HepG2 (cell line): ENCODE results near the gene NSD2. TPM values are rescaled to one million over a fixed set of nuclear protein-coding genes. Genes with fewer than 3 reads are reported as not detected.

Experiments used
- ATRX ChIP-seq: sonication (generic); formaldehyde crosslinking; IDR thresholded peaks from 2 replicates; pipeline ENCODE4 v1.4.0; 2020; ENCODE audit warnings: missing genetic modification reagents, borderline replicate concordance
- BCL3 ChIP-seq: sonication (generic); formaldehyde crosslinking; IDR thresholded peaks from 2 replicates; pipeline ENCODE4 v1.5.1; 2020; ENCODE audit warnings: mild to moderate bottlenecking, missing genetic modification reagents, moderate library complexity
- CC2D1A ChIP-seq: sonication (generic); formaldehyde crosslinking; IDR thresholded peaks from 2 replicates; pipeline ENCODE4 v1.8.1; 2023; ENCODE audit warnings: mild to moderate bottlenecking, missing genetic modification reagents
- CTCF ChIP-seq: sonication (generic); formaldehyde crosslinking; IDR thresholded peaks from 2 replicates; pipeline ENCODE4 v1.5.0; 2020; ENCODE audit warnings: mild to moderate bottlenecking, missing genetic modification reagents, moderate library complexity
- ELF4 ChIP-seq: sonication (generic); formaldehyde crosslinking; IDR thresholded peaks from 2 replicates; pipeline ENCODE4 v1.5.0; 2020; ENCODE audit warnings: missing genetic modification reagents, mild to moderate bottlenecking, moderate library complexity, borderline replicate concordance
- ETV5 ChIP-seq: IDR thresholded peaks from 2 replicates; pipeline ENCODE4 v1.6.1; 2018; ENCODE audit warnings: missing biosample characterization, missing genetic modification reagents, inconsistent platforms, borderline replicate concordance
- JARID2 ChIP-seq: sonication (generic); formaldehyde crosslinking; IDR thresholded peaks from 2 replicates; pipeline ENCODE4 v1.8.1; 2023; ENCODE audit warnings: missing genetic modification reagents, inconsistent platforms; ENCODE audit not compliant: insufficient replicate concordance
- KAT7 ChIP-seq: IDR thresholded peaks from 2 replicates; pipeline ENCODE4 v1.6.1; 2018; ENCODE audit warnings: borderline replicate concordance, missing compliant biosample characterization
- KDM5A ChIP-seq: fragments of 200-600 bp; sonication (generic); IDR thresholded peaks from 2 replicates; pipeline ENCODE4 v1.7.0; 2018; ENCODE audit warnings: antibody characterized with exemption, mild to moderate bottlenecking, low read length, borderline replicate concordance
- MBNL3 ChIP-seq: fragments of 250-450 bp; sonication (Bioruptor Pico); conservative IDR thresholded peaks from 2 replicates; pipeline ENCODE4 v1.8.0; 2022; ENCODE audit warnings: mild to moderate bottlenecking, inconsistent platforms
- MIXL1 ChIP-seq: IDR thresholded peaks from 2 replicates; pipeline ENCODE4 v1.6.1; 2016
- NCOA2 ChIP-seq: sonication (generic); formaldehyde crosslinking; IDR thresholded peaks from 2 replicates; pipeline ENCODE4 v1.8.0; 2022; ENCODE audit warnings: inconsistent platforms
- NFE2L2 ChIP-seq: fragments of 150-350 bp; IDR thresholded peaks from 2 replicates; pipeline ENCODE4 v1.6.1; 2014; ENCODE audit warnings: low read length
- RBM39 ChIP-seq: fragments of 200-400 bp; formaldehyde crosslinking; IDR thresholded peaks from one replicate; pipeline ENCODE4 v1.6.1; 2018; ENCODE audit warnings: antibody characterized with exemption, mild to moderate bottlenecking, low read depth, low read length; ENCODE audit not compliant: poor library complexity, severe bottlenecking
- TAF15 ChIP-seq: fragments of 200-400 bp; formaldehyde crosslinking; IDR thresholded peaks from one replicate; pipeline ENCODE4 v1.6.1; 2018; ENCODE audit warnings: mild to moderate bottlenecking, low read depth, low read length; ENCODE audit not compliant: poor library complexity, severe bottlenecking
- TARDBP ChIP-seq: sonication (generic); formaldehyde crosslinking; IDR thresholded peaks from 2 replicates; pipeline ENCODE4 v1.8.0; 2022; ENCODE audit warnings: mild to moderate bottlenecking, missing genetic modification reagents
- TOPORS ChIP-seq: sonication (generic); formaldehyde crosslinking; IDR thresholded peaks from 2 replicates; pipeline ENCODE4 v1.8.0; 2023; ENCODE audit warnings: mild to moderate bottlenecking, missing genetic modification reagents
- XRCC5 ChIP-seq: fragments of 200-400 bp; formaldehyde crosslinking; optimal IDR thresholded peaks from 2 replicates; pipeline ENCODE3; 2017; ENCODE audit warnings: mild to moderate bottlenecking, low read length
- ZBTB7A ChIP-seq: sonication (generic); formaldehyde crosslinking; IDR thresholded peaks from 2 replicates; pipeline ENCODE4 v1.8.0; 2022; ENCODE audit warnings: mild to moderate bottlenecking, missing genetic modification reagents
- ZEB1 ChIP-seq: IDR thresholded peaks from 2 replicates; pipeline ENCODE4 v1.6.1; 2012; ENCODE audit warnings: mild to moderate bottlenecking, low read depth, inconsistent platforms; ENCODE audit not compliant: insufficient replicate concordance
- ZNF253 ChIP-seq: sonication (generic); formaldehyde crosslinking; IDR thresholded peaks from 2 replicates; pipeline ENCODE4 v1.8.0; 2022; ENCODE audit warnings: mild to moderate bottlenecking, missing genetic modification reagents, borderline replicate concordance
- ZNF292 ChIP-seq: sonication (generic); formaldehyde crosslinking; IDR thresholded peaks from 2 replicates; pipeline ENCODE4 v1.8.1; 2022; ENCODE audit warnings: mild to moderate bottlenecking, low read depth, missing genetic modification reagents, borderline replicate concordance
- ZNF343 ChIP-seq: sonication (generic); formaldehyde crosslinking; IDR thresholded peaks from 2 replicates; pipeline ENCODE4 v1.4.0; 2020; ENCODE audit warnings: mild to moderate bottlenecking, missing genetic modification reagents
- ZNF567 ChIP-seq: sonication (generic); formaldehyde crosslinking; IDR thresholded peaks from 2 replicates; pipeline ENCODE4 v1.8.1; 2023; ENCODE audit warnings: mild to moderate bottlenecking, missing genetic modification reagents, borderline replicate concordance
- ZNF720 ChIP-seq: sonication (generic); formaldehyde crosslinking; IDR thresholded peaks from 2 replicates; pipeline ENCODE4 v1.4.0; 2020; ENCODE audit warnings: missing genetic modification reagents
- ZNF879 ChIP-seq: sonication (generic); formaldehyde crosslinking; IDR thresholded peaks from 2 replicates; pipeline ENCODE4 v1.8.1; 2023; ENCODE audit warnings: missing genetic modification reagents
- polyA plus RNA-seq, 8 experiments: library from polyadenylated mRNA; depleted of rRNA in 3 of 8; stranded (reverse) in 7 of 8; unstranded in 1 of 8; fragments of >200 nt; fragmentation: Illumina TruSeq in 4 of 8; extraction: Trizol in 4 of 8; gene quantifications; 2 replicates each; pipeline versions ENCODE4 v1.2.1 to v1.2.3, GENCODE V29; 2011 to 2016; ENCODE audit warnings: low read depth in 4 of 8, missing spikeins in 1 of 8, mixed read lengths in 1 of 8; ENCODE audit not compliant: insufficient read depth in 1 of 8
- total RNA-seq, 5 experiments: library from RNA; depleted of rRNA; stranded (reverse); fragments of >200 nt; fragmentation: Illumina TruSeq; extraction: Trizol; gene quantifications; 2 replicates each; pipeline ENCODE4 v1.2.3, GENCODE V29; 2016; ENCODE audit warnings: low read depth in 1 of 5
- TF ChIP-seq, protein P1 (sequence below): sonication (generic); formaldehyde crosslinking; IDR thresholded peaks from 2 replicates; pipeline ENCODE4 v1.4.0; 2020; ENCODE audit warnings: missing genetic modification reagents
- TF ChIP-seq, protein P2 (sequence below): sonication (generic); formaldehyde crosslinking; IDR thresholded peaks from 2 replicates; pipeline ENCODE4 v1.5.0; 2020; ENCODE audit warnings: missing genetic modification reagents

Gene NSD2
- total and polyA plus RNA-seq, 2 of the 13 experiments (the other 11 are each of a cell fraction or from before 2014, with no cell fraction given): 22.0 to 65.9 TPM

DNA sequence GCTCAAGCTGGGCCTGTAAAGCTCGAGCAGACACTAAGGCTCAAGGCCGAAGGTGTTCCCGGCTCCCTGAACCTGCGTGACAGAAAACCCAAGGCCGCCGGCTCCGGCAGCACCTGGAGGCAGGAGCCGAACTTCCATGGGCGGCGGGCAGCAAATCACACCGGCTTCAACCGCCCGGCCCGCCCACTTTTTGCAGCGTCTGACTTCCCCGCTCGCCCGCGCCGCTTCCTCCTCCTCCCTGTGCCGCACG, 940 bp upstream of the NSD2 start (continued):
- TF ChIP-seq XRCC5: no peak
- no peak for TF ChIP-seq ZBTB7A (CRISPR knock-in tag)
- TF ChIP-seq ZEB1: peak; percentile 77
- no peak for TF ChIP-seq ETV5 (CRISPR knock-in tag)
- TF ChIP-seq, protein P1, sequence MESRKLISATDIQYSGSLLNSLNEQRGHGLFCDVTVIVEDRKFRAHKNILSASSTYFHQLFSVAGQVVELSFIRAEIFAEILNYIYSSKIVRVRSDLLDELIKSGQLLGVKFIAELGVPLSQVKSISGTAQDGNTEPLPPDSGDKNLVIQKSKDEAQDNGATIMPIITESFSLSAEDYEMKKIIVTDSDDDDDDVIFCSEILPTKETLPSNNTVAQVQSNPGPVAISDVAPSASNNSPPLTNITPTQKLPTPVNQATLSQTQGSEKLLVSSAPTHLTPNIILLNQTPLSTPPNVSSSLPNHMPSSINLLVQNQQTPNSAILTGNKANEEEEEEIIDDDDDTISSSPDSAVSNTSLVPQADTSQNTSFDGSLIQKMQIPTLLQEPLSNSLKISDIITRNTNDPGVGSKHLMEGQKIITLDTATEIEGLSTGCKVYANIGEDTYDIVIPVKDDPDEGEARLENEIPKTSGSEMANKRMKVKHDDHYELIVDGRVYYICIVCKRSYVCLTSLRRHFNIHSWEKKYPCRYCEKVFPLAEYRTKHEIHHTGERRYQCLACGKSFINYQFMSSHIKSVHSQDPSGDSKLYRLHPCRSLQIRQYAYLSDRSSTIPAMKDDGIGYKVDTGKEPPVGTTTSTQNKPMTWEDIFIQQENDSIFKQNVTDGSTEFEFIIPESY (CRISPR knock-in tag): no peak
- TF ChIP-seq ZNF253 (CRISPR knock-in tag): no peak
- TF ChIP-seq ATRX: no peak
- TF ChIP-seq ZNF343 (CRISPR knock-in tag): no peak
- no peak for TF ChIP-seq RBM39
- TF ChIP-seq NFE2L2: no peak
- TF ChIP-seq CTCF (CRISPR knock-in tag): no peak
- TF ChIP-seq, protein P2, sequence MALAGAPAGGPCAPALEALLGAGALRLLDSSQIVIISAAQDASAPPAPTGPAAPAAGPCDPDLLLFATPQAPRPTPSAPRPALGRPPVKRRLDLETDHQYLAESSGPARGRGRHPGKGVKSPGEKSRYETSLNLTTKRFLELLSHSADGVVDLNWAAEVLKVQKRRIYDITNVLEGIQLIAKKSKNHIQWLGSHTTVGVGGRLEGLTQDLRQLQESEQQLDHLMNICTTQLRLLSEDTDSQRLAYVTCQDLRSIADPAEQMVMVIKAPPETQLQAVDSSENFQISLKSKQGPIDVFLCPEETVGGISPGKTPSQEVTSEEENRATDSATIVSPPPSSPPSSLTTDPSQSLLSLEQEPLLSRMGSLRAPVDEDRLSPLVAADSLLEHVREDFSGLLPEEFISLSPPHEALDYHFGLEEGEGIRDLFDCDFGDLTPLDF: no peak
- TF ChIP-seq MIXL1 (CRISPR knock-in tag): no peak
- no peak for TF ChIP-seq TOPORS (CRISPR knock-in tag)
- no peak for TF ChIP-seq KDM5A
- TF ChIP-seq ZNF879: no peak
- TF ChIP-seq TARDBP (CRISPR knock-in tag): no peak
- no peak for TF ChIP-seq CC2D1A (CRISPR knock-in tag)
- 0 out of 2 replicates have a peak, but pooled peaks have one; percentile 36 for TF ChIP-seq KAT7 (CRISPR knock-in tag)
- TF ChIP-seq TAF15: peak; percentile 35
- TF ChIP-seq ZNF720 (CRISPR knock-in tag): no peak
- TF ChIP-seq BCL3 (CRISPR knock-in tag): no peak
- no peak for TF ChIP-seq JARID2 (CRISPR knock-in tag)
- TF ChIP-seq MBNL3: no peak
- TF ChIP-seq ZNF567 (CRISPR knock-in tag): peak; percentile 81; the same call in 1 of the 2 replicates
- no peak for TF ChIP-seq ELF4
- no peak for TF ChIP-seq ZNF292 (CRISPR knock-in tag)
- TF ChIP-seq NCOA2: 0 out of 2 replicates have a peak, but pooled peaks have one; percentile 39
